HL-60/S4 (cell line): ENCODE measurements around the gene RNF43.

Experiments
- in situ Hi-C: fragments of 300-500 bp; cut with MboI; formaldehyde crosslinking; loops from 2 replicates; pipeline ENCODE4 v1.14.3; 2022; ENCODE audit warnings: low sequenced_read_pairs

The RNF43 gene

DNA sequence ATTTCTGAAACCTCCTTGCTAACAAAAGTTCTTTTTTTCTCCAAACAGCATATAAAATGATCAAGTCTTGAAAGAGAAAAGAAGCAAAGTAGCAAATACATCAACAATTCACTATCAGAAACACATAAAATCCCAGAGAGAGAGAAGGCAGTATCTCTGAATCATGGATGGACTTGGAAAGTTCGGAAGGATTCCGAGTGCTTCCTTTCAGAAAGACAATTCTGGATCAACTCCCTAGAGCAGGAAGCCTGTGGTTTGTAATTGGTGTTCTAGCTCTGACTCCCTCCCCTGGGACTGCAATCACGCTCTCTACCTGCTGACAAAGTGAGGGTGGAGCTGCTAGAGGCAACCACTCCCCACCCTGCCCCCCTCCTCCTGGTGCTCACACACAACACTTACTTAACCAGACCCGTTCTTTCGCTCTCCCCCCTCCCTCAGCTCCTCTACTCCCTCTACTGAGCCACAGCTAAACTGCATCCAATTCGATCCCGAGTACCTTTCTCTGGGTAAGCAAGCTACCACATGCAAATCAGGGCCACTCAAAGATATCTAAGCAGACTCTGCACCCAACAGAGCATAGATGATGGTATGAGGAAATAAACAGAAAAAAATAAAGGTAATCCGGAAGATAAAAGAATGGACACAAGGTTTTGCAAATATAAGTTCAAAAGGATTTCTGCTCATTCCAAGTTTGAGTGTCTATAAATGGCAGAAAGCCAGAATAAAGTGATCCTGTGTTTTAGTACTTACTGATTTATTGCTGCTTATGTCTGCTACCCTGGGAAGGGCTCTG, at the start of gene RNF43:
Gene RNF43, minus strand, starts transcription at position 235 of the 793 bp plus-strand sequence. CDS start 1,957 bp downstream, outside the sequence.
- in situ Hi-C loops = no loop called here

DNA sequence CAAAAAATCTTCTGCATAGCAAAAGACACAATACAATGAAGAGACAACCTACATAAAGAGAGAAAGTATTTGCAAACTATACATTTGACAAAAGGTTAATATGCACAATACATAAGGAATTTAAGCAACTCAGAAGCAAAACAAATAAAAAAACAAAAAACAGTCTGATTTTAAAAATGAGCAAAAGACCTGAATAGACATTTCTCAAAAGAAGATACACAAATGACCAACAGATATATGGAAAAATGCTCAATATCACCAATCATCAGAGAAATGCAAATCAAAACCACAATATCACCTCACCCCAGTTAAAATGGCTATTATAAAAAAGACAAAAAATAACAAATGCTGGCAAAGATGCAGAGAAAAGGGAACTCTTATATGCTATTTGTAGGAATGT, 38.2 kb upstream of the RNF43 start:
- in situ Hi-C loops = no loop called here

DNA sequence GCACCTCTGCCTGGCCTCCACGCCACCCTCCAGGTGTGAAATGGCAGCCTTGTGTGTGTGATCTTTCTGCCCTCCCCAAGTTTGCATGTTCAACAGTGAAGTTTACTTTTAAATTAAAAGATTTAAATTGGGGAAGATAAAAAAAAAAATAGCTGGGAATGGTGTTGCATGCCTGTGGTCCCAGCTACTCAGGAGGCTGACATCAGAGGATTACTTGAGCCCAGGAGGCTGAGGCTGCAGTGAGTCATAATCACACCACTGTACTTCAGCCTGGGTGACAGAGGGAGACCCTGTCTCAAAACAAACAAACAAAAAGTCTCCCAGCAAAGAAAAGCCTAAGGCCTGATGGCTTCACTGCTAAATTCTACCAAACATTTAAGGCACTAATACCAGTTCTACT, 35.4 kb upstream of the RNF43 start:
- in situ Hi-C loops = no loop called here

DNA sequence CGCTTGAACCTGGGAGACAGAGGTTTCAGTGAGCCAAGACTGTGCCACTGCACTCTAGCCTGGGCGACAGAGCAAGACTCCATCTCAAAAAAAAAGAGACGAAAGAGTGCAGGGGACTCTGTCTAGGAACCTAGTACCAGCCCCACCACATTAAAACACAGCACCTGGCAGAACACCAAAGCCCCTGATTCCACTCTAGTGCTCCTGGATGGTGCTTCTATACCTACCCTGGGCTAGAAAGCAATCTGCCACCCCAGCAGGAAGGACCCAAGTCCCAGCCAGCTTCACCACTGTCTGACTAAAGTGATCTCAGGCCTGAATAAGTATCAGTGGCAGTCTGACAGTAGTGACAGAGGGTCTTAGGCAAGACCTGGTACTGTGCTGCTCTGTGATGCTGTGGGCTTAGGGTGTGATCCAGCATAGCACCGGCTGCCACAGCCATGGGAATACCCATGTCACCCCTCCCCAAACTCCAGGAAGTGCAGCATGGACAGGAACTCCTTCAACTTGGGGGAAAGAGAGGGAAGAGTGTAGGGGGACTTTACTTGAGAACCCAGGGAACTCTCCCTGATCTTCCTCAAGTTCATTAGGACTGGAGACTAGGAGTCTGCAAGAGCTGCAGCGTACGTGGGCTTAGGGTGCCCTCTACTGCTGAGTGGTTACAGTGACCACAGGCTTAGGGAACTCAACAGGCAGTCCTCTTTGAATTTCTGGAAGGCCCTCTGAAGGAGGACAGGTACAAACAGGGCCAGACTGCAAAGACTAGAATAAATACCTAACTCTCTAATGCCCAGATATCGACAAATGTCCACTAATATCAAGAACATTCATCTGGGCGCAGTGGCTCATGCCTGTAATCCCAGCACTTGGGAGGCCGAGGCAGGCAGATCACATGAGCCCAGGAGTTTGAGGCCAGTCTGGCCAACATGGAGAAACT, 30.0 kb upstream of the RNF43 start:
- in situ Hi-C loops = loop anchor here (10.0 kb wide), 2 partner anchors 133 to 243 kb away; no protein-coding TSS in a partner anchor

DNA sequence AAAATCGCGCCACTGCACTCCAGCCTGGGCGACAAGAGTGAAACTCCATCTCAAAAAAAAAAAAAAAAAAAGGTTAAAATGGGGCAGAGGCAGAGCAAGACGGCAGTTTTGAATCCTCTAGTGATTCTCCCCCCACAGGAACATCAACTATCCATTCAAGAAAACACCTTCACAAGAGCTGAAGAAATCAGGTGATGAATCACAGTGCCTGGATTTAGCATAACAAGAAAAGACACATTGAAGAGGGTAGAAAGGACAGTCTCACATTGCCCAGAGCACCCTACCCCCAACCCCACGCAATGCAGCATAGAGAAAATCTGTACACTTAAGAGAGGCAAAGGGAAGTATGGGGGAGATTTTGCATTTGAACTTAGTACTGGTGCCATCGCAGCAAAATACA, 28.8 kb upstream of the RNF43 start:
- in situ Hi-C loops = loop anchor here (10.0 kb wide), 2 partner anchors 131 to 241 kb away; no protein-coding TSS in a partner anchor

DNA sequence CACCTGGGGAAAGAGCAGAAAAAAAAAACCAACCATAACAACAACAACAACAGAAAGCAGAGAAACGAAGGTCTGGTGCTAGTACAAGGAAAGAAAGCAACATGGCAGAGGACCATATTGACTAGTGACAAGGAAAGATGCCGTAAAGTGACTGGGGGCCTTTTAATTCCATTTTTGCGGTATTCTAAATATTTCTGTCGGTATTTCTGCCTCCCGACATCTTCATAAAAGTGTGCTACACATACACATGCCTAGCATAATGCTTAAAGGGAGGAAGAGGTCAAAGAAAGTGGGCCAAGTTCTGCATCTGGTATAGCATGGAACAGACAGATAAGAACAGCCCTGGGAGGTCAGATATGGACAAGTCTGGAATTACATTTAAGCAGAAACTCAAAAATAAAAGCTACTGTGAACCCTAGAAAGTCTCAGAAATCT, 19.5 kb upstream of the RNF43 start:
- in situ Hi-C loops = no loop called here

DNA sequence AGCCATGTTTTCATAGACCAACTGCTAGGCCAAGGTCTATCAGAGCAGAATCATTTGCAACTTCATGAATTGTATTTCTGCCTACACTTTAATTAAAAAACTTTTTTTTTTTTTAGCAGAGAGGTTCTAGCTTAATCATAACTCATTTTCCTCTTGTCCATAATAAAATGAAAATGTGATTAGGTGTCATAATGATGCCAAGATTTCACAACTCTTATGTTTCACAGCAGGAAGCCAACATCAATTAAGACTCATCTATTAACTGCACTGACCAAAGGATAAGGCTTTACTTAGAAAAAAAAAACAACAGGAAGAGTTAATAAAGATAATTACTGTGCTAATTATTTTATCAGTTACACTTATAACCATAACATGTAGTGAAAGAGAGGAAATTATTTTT, 18.9 kb upstream of the RNF43 start:
- in situ Hi-C loops = no loop called here

DNA sequence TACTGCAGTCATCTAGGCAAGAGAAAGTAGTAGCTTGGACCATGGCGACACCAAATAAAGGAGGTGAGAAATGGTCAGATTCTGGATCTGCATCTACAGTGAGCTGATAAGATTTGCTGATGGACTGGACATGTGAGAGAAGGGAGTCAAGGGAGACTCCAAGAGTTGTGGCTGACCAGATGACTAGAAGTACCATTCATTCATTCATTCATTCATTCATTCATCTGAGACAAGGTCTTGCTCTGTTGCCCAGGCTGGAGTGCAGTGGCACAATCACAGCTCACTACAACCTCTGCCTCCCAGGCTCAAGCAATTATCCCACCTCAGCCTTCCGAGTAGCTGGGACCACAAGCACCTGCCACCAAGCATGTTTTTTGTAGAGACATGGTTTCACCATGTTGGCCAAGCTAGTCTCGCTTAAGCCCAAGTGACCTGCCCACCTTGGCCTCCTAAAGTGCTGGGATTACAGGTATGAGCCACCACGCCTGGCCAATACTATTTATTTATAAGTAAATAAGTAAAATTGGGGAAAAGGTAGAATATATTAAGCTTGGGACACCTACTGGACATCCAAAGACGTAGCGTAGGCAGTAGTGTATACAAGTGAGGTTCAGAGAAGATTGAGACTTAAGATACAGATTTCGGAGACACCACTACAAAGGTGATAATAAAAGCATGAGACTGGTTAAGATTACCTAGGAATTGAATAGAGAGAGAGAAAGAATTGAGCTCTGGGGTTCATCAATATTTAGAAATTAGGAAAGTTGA, 15.7 kb upstream of the RNF43 start:
- in situ Hi-C loops = no loop called here

DNA sequence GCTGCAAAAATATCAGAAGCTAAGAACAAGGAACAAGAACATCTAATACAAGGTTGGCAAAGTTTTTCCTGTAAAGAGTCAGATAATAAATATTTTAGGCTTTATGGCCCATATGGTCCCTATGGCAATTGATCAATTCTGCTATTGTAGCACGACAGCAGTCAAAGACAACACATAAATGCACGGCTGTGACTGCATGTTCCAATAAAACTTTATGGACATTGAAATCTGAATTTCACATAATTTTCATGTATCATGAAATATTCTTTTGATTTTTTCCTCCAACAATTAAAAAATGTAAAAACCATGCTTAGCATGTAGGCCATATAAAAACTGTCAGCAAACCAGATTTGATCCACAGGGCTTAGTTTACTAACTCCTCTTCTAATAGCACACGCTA, 10.5 kb upstream of the RNF43 start:
- in situ Hi-C loops = no loop called here

DNA sequence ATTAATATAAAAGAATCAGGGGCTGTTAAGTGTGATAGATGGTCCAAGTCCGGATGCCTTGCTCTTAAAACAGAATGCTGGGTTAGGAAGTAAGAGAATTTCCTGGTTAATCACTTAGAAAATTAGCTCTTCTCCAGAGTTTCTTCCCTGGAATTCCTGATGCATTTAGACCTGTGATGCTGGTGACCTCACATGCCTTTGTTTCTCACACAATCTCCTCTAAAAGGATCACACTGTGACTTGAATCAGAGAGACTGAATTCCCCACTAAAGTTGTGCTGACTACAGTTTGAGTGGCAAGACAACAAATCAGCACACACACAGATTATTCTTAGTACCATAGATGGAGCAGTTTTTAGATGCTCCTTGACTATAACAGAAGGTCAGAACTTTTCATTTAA, 4.4 kb upstream of the RNF43 start:
- in situ Hi-C loops = no loop called here

DNA sequence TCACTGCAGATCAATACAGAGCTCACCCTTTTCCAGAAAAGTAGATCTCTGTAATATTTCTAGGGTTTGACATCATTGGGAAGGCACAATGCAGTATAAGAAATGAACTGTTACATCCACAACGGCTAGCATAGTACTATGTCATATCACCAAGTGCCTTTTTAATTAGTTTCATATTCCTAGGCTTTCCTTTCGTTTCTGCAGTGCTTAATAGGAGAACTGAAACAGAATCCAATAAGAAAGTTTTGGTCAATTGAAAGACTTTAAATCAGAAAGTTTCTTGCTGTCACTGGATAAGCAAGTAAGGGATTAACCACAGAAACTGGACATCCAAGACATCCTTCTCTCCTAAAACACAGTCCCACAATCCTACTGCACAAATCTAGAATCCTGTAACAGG, 3.5 kb upstream of the RNF43 start:
- in situ Hi-C loops = no loop called here

DNA sequence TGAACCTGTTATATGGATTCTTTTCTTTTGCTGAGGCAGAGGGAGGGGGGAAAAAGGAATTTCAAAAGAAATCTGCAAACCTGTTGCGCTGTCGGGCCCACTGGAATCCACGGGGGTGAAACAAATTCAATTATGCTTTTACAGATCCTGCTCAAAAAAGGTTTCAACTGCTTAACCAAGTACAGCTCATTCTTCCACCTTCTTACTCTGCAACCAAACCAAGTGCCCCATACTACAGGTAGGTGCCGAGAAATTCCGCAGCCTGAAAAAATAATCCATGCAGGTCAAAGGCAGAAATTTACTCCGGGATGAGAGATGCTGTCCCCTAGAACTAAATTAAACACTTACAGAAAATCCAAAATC, 416 bp downstream of the RNF43 start:
- in situ Hi-C loops = no loop called here

DNA sequence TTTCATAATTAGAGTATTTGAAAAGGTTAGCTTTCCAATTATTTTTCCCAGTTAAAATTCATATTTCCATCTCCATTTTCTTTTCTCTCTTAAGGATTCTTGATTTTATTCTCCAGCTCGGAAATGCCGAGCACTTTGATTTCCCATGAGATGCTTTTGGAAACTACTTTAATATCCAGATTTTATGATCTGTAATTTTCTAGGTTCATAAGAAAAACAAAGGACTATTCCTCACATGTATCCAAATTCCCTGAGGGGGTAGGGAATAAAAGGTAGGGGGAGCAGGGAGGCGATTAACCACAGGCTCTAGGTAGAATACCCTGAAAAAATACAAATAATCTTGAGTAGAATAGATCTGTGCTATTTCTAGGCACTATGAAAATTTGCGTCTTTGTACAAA, 938 bp downstream of the RNF43 start:
- in situ Hi-C loops = no loop called here

DNA sequence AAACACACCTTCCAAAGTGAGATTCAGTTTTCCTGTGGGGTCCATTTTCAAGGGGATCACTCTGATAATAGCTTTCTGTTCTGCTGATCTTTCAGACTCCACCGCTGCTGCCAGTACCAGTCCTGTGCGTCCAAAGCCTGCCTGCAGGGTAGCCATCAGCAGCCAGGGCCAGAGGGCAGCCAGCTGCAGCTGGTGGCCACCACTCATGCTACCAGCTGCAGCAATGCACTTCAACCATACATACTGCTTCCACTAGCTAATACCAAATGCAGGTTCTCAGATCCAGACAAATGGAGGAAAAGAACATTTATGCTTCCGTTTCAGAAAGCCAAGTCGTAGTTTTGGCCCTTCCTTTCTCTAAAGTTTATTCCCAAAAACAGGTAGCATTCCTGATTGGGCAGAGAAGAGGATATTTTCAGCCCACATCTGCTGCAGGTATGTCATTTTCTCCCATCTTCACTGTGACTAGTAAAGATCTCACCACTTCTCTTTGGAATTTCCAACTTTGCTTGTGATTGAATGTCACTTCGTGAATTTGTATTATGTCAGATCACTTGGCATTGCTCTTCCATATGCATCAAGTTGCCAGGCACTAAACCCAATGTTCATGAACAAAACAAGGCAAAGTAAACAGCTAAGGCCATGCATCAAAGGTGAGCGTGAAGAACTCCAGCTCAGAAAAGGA, 1.8 kb downstream of the RNF43 start:
- in situ Hi-C loops = no loop called here

DNA sequence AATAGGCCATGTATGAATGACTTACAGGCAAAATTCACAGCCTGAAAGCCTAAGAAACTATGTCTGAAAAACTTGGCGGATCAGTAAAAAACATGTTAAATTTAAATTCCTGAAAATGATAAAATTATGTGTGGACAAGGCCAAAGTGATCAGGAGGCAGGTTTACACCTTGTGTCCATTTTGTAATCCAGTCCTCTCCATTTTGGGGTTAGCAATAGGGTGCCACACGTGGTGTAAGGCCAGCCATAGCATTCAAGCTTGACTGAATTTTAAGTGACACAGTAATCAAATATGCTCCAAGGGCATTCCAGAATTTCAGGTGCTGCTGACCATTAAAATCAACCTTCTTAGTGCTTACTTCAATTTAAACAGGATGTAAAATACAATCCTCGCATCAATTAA, 2.7 kb downstream of the RNF43 start:
- in situ Hi-C loops = no loop called here

DNA sequence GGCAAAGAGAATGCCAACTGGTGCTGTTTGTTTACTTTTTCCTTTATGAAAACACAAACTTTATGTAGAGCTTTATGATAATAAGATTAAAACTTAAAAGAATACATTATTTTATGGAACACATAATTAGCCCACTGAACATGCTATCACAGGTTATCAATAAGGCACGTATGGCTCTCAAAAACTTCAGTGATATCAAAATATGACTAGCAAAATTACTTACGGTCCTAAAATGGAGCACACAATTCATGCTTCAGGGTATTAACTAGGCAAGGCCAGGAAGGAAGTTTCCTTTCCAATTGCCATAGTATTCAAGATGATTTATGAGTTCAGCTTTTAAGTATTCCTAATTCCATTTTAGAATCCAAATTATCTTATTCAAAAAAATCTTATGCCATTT, 3.6 kb downstream of the RNF43 start:
- in situ Hi-C loops = no loop called here

DNA sequence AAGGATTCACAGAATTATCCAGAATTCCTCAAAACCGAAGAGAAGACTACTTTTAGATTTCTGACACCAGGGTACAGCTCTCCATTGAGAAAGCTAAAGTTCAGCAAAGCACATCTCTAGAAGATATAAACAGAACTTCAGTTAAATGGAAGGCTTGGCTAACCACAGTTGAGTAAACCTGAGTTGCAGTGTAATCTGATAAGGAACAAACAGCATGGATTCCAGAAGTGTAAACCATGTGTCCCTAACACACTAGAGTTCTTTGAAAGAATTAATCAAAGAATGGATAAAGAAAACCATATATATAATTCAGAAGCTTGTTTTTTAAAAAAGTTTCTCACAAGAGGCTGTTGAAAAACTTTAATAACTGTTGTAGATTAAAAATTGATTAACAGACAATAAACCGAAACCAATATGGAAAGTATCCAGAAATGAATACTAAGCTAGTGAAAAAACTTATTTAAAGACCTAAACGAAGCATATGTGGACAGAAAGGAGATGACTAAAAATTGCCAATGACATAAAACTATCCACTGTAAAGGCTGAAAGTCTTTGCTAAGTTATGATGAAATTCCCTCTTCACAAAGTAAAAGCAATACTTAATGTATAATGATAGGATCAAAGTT, 4.3 kb downstream of the RNF43 start:
- in situ Hi-C loops = no loop called here

DNA sequence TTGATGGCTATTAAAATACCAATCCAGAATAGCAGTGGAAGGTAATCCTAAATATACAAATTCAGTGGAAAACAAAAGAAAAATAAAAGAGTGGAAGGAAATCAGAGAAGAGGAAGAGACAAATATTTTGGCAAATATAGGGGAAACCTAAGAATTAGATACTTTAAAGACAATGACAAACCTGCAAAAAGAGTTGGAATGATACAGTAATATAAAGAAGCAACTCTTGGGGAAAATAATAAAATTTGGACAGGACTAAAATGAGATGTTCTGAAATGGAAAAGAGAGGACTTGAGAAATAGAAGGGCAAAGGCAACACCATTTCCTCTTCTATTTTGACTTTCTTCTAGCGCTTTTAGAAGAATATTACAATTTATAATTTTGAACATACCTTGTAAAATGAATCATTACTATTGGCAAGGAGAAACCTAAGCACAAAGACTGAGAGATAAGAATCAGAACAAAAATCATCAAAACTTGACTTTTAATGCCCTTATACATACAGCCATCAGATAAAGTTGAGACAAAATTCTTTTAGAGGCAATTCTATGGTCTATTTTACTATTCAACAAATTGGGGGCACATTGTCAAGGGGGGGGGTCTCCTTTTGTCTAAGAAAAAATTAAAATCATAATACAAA, 5.2 kb downstream of the RNF43 start:
- in situ Hi-C loops = no loop called here

DNA sequence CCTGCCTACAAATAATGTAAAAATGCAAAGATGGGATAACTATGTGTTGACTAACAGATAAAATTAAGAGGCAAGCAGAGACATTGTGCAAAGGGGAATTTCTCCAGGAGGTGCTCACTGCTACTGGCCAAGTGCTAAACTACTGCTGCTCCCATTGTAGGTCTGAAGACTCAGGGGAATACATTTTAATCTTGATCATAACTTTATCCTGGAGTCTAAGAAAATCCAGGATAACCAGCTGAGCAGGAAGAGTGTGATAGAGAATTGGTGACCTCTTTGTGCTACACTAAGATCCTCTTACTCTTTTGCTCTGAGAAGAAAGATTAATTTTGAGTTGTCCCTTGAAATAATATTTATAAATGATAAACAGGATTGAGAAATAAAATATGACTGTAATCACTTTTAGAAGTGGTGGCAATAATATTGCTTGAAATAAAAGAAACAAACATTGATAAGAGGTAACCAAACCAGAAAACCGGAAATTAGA, 5.9 kb downstream of the RNF43 start:
- in situ Hi-C loops = no loop called here
